ENCODE data around the gene BCKDK.

BCKDK gene

GRCh38 chr16:31088459-31089183 is 19.6 kb upstream of the BCKDK start, which contains the start of gene PRSS53:
TSS of gene PRSS53 (minus strand) at chr16:31088943. CDS start at chr16:31088809, 134 bp downstream.
- DNase-seq (ENCODE audit: low read depth) = no peak
- no peak within 1 kb of the TSS for H3K4me3 ChIP-seq (replicated peaks; ENCODE audit: low read depth, low read length)
- TF ChIP-seq, protein P1, sequence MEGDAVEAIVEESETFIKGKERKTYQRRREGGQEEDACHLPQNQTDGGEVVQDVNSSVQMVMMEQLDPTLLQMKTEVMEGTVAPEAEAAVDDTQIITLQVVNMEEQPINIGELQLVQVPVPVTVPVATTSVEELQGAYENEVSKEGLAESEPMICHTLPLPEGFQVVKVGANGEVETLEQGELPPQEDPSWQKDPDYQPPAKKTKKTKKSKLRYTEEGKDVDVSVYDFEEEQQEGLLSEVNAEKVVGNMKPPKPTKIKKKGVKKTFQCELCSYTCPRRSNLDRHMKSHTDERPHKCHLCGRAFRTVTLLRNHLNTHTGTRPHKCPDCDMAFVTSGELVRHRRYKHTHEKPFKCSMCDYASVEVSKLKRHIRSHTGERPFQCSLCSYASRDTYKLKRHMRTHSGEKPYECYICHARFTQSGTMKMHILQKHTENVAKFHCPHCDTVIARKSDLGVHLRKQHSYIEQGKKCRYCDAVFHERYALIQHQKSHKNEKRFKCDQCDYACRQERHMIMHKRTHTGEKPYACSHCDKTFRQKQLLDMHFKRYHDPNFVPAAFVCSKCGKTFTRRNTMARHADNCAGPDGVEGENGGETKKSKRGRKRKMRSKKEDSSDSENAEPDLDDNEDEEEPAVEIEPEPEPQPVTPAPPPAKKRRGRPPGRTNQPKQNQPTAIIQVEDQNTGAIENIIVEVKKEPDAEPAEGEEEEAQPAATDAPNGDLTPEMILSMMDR (IDR thresholded peaks at IDR 0.05; ENCODE audit: low read length, missing control alignments) = no peak

DNA sequence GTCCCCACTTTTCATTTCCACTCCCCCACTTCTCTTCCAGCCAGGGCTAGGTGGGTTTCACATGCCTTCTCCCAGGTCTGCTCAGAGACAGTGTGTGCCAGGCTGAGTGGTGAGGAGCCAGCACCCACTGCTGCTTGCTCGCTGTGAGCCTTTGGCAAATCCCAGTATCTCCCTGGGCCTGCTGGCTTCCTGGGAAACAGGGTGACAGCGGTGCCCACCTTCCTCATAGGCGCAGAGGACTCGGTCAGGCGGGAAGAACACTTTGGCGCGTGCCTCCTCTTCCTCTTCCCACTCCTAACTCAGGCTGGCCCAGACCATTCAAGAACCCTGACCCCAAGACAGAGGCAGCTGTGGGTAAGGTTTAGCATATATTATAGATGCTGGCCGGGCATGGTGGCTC is 19.0 kb upstream of the BCKDK start:
- no peak overlapping the region for H3K4me3 ChIP-seq (replicated peaks; ENCODE audit: low read depth, low read length)
- no peak for DNase-seq (ENCODE audit: low read depth)
- TF ChIP-seq, protein P1 (IDR thresholded peaks at IDR 0.05; ENCODE audit: low read length, missing control alignments) = no peak

GRCh38 chr16:31090540-31090939 is 17.6 kb upstream of the BCKDK start:
- TF ChIP-seq, protein P1 (IDR thresholded peaks at IDR 0.05; ENCODE audit: low read length, missing control alignments) = no peak
- H3K4me3 ChIP-seq (replicated peaks; ENCODE audit: low read depth, low read length) = no peak overlapping the region
- no peak for DNase-seq (ENCODE audit: low read depth)

DNA sequence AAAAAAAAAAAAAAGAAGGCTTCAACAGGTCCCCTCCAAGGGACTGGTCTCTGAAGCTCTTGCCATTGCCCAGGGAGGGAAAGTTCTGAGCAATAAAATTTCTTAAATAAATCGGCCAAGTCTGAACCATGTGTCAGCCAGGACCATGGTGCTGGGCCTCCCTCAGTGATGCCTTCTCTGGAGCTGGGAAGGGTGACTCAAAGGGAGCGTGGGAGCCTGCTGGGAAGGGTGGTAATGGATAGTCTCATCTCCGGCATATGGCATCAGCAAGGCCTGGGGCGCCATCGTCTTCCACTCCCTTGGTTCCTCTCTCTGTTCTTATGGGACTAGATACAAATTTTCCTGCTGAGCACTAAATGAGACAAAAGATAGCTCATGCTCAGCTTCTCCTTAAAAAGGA is 15.9 kb upstream of the BCKDK start:
- H3K4me3 ChIP-seq (replicated peaks; ENCODE audit: low read depth, low read length) = no peak overlapping the region
- TF ChIP-seq, protein P1 (IDR thresholded peaks at IDR 0.05; ENCODE audit: low read length, missing control alignments) = no peak
- DNase-seq (ENCODE audit: low read depth) = no peak

DNA sequence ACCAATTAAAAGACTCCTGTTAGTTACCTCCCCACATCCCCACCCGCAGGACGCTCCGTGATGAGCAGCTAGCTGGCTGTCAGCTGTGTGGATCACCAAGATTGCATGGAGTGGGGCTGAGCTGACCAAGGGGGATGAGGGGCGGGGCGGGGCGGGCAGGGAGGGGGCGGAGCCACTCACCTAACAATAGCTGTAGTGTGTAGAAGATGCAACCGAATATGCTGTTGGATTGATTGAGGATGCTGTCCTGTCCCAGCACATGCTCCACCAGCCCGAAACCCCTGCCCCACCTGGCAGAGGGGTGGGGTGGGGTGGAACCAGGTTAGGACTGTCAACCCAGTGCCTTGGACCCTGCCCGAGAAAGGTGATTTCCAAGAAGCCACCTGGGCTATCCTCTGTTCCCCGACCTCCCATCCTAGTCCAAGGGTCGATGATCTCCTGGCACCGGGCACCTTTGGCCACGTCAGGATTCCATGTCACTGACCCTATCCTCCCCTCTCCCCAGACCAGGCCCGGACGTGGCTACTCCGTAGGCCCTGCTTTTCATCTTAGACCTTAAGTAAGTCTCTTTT is 15.0 kb upstream of the BCKDK start:
- no peak for DNase-seq (ENCODE audit: low read depth)
- peak overlapping the region; percentile 91 for H3K4me3 ChIP-seq (replicated peaks; ENCODE audit: low read depth, low read length)
- TF ChIP-seq, protein P1 (IDR thresholded peaks at IDR 0.05; ENCODE audit: low read length, missing control alignments) = no peak

- H3K4me3 ChIP-seq (replicated peaks; ENCODE audit: low read depth, low read length) = peak overlapping the region; percentile 91
- TF ChIP-seq, protein P1 (IDR thresholded peaks at IDR 0.05; ENCODE audit: low read length, missing control alignments) = no peak
- no peak for DNase-seq (ENCODE audit: low read depth)
Observed at GRCh38 chr16:31094088-31094423, 14.1 kb upstream of the BCKDK start.
